Gastroesophageal sphincter (tissue), 3 donors: ENCODE measurements around the gene SPTB.

Experiments
- EP300 ChIP-seq: sonication (generic); formaldehyde crosslinking; IDR thresholded peaks from one replicate; pipeline ENCODE4 v1.6.1; 2017; ENCODE audit warnings: antibody characterized with exemption, mild to moderate bottlenecking
- POLR2A ChIP-seq, 2 donors: fragments of 450-650 bp; IDR thresholded peaks; one replicate each; pipeline ENCODE4 v1.6.1; 2017; ENCODE audit warnings: antibody characterized with exemption in 2 of 2, mild to moderate bottlenecking in 2 of 2, moderate library complexity in 1 of 2
- POLR2AphosphoS5 ChIP-seq: sonication (generic); formaldehyde crosslinking; IDR thresholded peaks from one replicate; pipeline ENCODE4 v1.6.1; 2017; ENCODE audit warnings: antibody characterized with exemption
- TF ChIP-seq, protein P1 (sequence below), 4 experiments: fragments of 200-600 bp in 2 of 4; fragments of 450-650 bp in 2 of 4; sonication (generic) in 1 of 4; IDR thresholded peaks; one replicate each; pipeline ENCODE4 v1.5.1; 2017 to 2019; ENCODE audit warnings: antibody characterized with exemption in 4 of 4, mild to moderate bottlenecking in 2 of 4, moderate library complexity in 2 of 4

DNA sequence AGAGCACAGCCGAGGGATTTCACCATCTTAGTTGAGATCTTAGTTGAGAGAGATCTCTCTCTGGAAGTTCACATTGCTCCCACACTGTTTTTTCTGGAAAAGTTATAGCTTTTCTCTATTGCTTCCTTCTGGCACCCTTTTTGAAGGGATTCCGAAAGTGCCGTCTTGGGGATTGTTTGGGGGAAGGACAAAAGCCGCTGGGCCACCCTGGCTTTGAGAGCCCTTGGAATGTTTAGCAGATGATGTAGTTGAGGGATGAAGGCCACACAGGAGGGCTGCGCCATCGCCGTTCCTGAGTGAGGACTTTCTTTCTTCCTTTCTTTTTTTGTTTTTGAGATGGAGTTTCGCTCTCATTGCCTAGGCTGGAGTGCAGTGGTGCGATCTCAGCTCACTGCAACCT is 157.8 kb downstream of the SPTB start:
- TF ChIP-seq, protein P1, sequence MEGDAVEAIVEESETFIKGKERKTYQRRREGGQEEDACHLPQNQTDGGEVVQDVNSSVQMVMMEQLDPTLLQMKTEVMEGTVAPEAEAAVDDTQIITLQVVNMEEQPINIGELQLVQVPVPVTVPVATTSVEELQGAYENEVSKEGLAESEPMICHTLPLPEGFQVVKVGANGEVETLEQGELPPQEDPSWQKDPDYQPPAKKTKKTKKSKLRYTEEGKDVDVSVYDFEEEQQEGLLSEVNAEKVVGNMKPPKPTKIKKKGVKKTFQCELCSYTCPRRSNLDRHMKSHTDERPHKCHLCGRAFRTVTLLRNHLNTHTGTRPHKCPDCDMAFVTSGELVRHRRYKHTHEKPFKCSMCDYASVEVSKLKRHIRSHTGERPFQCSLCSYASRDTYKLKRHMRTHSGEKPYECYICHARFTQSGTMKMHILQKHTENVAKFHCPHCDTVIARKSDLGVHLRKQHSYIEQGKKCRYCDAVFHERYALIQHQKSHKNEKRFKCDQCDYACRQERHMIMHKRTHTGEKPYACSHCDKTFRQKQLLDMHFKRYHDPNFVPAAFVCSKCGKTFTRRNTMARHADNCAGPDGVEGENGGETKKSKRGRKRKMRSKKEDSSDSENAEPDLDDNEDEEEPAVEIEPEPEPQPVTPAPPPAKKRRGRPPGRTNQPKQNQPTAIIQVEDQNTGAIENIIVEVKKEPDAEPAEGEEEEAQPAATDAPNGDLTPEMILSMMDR (IDR thresholded peaks at IDR 0.05) = no peak
- TF ChIP-seq POLR2A (IDR thresholded peaks at IDR 0.05) (no peak), POLR2AphosphoS5 (no peak), EP300 (no peak)
